ENCODE results near the gene LRRC8E. TPM values are rescaled to one million over a fixed set of nuclear protein-coding genes. Genes with fewer than 3 reads are reported as not detected.

The LRRC8E gene
- total RNA-seq, 4 donors from 2014 or later: 0.13 to 0.32 (median 0.29) TPM

- Histone ChIP-seq H3K27me3 (no peaks in the 10 kb centered on the region), H3K36me3 (no peaks in the 10 kb centered on the region), H3K4me3 (no peak overlapping the region), H3K4me1 (no peaks in the 10 kb centered on the region), H3K9me3 (no peaks in the 10 kb centered on the region), H3K27ac (no peak overlapping the region)
- 82 to 95% methylated on average over 4 to 6 of the region's 6 CpGs for WGBS, 2 donors (ENCODE audit: low coverage in 1 of 2)
- no peak for TF ChIP-seq CTCF (IDR thresholded peaks at IDR 0.05)
- no peak for TF ChIP-seq EP300 (IDR thresholded peaks at IDR 0.05)
- no peak for TF ChIP-seq POLR2A (IDR thresholded peaks at IDR 0.05)
- no peak for TF ChIP-seq POLR2AphosphoS5 (IDR thresholded peaks at IDR 0.05)
- no peak for ATAC-seq
Measured at GRCh38 chr19:7843521-7843920, 44.8 kb upstream of the LRRC8E start.

- WGBS, 2 donors (ENCODE audit: low coverage in 1 of 2): 100% methylated on average over 3 of the region's 5 CpGs; no CpG with 5 or more reads in 1 of the 2 donors
Measured at GRCh38 chr19:7844405-7844804, 43.9 kb upstream of the LRRC8E start.

GRCh38 chr19:7844951-7845350 is 43.4 kb upstream of the LRRC8E start:
- TF ChIP-seq POLR2AphosphoS5 (IDR thresholded peaks at IDR 0.05): no peak
- no peak for TF ChIP-seq CTCF (IDR thresholded peaks at IDR 0.05)
- TF ChIP-seq POLR2A (IDR thresholded peaks at IDR 0.05): no peak
- TF ChIP-seq EP300 (IDR thresholded peaks at IDR 0.05): no peak
- Histone ChIP-seq H3K27ac (no peak overlapping the region), H3K9me3 (no peaks in the 10 kb centered on the region), H3K4me1 (no peaks in the 10 kb centered on the region), H3K27me3 (no peaks in the 10 kb centered on the region), H3K4me3 (no peak overlapping the region), H3K36me3 (peaks cover 0 to 10% of the 10 kb centered on the region in 2 donors)
- ATAC-seq: no peak
- WGBS, 2 donors (ENCODE audit: low coverage in 1 of 2): 100% methylated on average over 1 of the region's 10 CpGs; no CpG with 5 or more reads in 1 of the 2 donors

More at GRCh38 chr19:7844405-7844804, 43.9 kb upstream of the LRRC8E start:
- no peaks in the 10 kb centered on the region for H3K4me1 ChIP-seq
- no peak overlapping the region for H3K4me3 ChIP-seq
- H3K36me3 ChIP-seq: peaks cover 0 to 8% of the 10 kb centered on the region in 2 donors
- TF ChIP-seq POLR2AphosphoS5 (IDR thresholded peaks at IDR 0.05) (no peak), CTCF (IDR thresholded peaks at IDR 0.05) (no peak), EP300 (IDR thresholded peaks at IDR 0.05) (no peak), POLR2A (IDR thresholded peaks at IDR 0.05) (no peak)
- H3K9me3 ChIP-seq: no peaks in the 10 kb centered on the region
- no peak overlapping the region for H3K27ac ChIP-seq
- no peaks in the 10 kb centered on the region for H3K27me3 ChIP-seq
- ATAC-seq: no peak

- Histone ChIP-seq H3K4me1 (no peaks in the 10 kb centered on the region), H3K27ac (no peak overlapping the region), H3K9me3 (no peaks in the 10 kb centered on the region), H3K27me3 (no peaks in the 10 kb centered on the region), H3K36me3 (peaks cover 0 to 10% of the 10 kb centered on the region in 2 donors), H3K4me3 (no peak overlapping the region)
- TF ChIP-seq POLR2A (IDR thresholded peaks at IDR 0.05) (no peak), CTCF (IDR thresholded peaks at IDR 0.05) (no peak), EP300 (IDR thresholded peaks at IDR 0.05) (no peak), POLR2AphosphoS5 (IDR thresholded peaks at IDR 0.05) (no peak)
- 72 to 94% methylated on average over 4 to 5 of the region's 20 CpGs for WGBS, 2 donors (ENCODE audit: low coverage in 1 of 2)
- no peak for ATAC-seq
Measured at GRCh38 chr19:7845390-7846154, 42.7 kb upstream of the LRRC8E start.

- Histone ChIP-seq H3K27me3 (no peaks in the 10 kb centered on the region), H3K4me1 (no peaks in the 10 kb centered on the region), H3K36me3 (peaks cover 0 to 10% of the 10 kb centered on the region in 2 donors), H3K9me3 (no peaks in the 10 kb centered on the region), H3K27ac (no peak overlapping the region), H3K4me3 (no peak overlapping the region)
- no peak for TF ChIP-seq EP300 (IDR thresholded peaks at IDR 0.05)
- TF ChIP-seq POLR2A (IDR thresholded peaks at IDR 0.05): no peak
- WGBS, 2 donors (ENCODE audit: low coverage in 1 of 2): 80% methylated on average over 1 of the region's 19 CpGs; no CpG with 5 or more reads in 1 of the 2 donors
- ATAC-seq: no peak
Measured at GRCh38 chr19:7846155-7846646, 42.1 kb upstream of the LRRC8E start.

All from gastroesophageal sphincter (tissue), 4 donors.